Stomach (tissue), 4 donors: ENCODE measurements around the gene STAT5B.

ENCODE experiments used
- CTCF ChIP-seq, 7 experiments: fragments of 450-650 bp in 4 of 7; fragments of 200-600 bp in 3 of 7; sonication (generic) in 3 of 7; IDR thresholded peaks; one replicate each; pipeline ENCODE4 v1.5.1; 2016 to 2019; ENCODE audit warnings: antibody characterized with exemption in 7 of 7, control low read depth in 2 of 7, mild to moderate bottlenecking in 1 of 7
- EP300 ChIP-seq: sonication (generic); formaldehyde crosslinking; IDR thresholded peaks from one replicate; pipeline ENCODE4 v1.6.1; 2017; ENCODE audit warnings: antibody characterized with exemption
- POLR2A ChIP-seq, 4 donors: fragments of 450-650 bp; IDR thresholded peaks; one replicate each; pipeline ENCODE4 v1.6.1; 2016; ENCODE audit warnings: antibody characterized with exemption in 4 of 4, control low read depth in 2 of 4, mild to moderate bottlenecking in 1 of 4, moderate library complexity in 1 of 4
- POLR2AphosphoS5 ChIP-seq, 3 donors: sonication (generic); formaldehyde crosslinking; IDR thresholded peaks; one replicate each; pipeline ENCODE4 v1.6.1; 2016; ENCODE audit warnings: antibody characterized with exemption in 3 of 3

- TF ChIP-seq POLR2A (IDR thresholded peaks at IDR 0.05) (no peak), CTCF (IDR thresholded peaks at IDR 0.05) (no peak), EP300 (no peak), POLR2AphosphoS5 (IDR thresholded peaks at IDR 0.05) (no peak)
These were observed 2.0 kb downstream of the STAT5B start for GRCh38 chr17:42274253-42274542.
